ENCODE results near the gene IMMT.

DNA sequence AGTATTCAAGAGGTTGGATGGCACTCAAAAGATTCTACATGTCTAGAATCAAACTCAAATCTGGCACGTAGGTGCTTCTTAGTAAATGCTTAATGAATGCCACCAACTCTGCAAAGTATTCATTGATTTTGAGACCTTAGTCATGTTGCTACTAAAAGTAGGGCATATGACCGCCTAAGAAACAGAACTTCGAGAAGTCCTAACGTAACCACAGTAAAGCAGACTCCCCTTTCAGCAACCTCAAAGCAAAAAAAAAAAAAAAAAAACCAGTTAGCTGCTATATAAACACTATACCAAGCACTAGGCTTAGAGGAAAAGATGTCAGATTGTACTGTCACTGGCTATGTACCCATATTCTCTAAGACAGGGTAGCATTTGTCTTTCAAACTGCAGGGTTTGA, 55.3 kb downstream of the IMMT start:
- TF ChIP-seq, protein P1, sequence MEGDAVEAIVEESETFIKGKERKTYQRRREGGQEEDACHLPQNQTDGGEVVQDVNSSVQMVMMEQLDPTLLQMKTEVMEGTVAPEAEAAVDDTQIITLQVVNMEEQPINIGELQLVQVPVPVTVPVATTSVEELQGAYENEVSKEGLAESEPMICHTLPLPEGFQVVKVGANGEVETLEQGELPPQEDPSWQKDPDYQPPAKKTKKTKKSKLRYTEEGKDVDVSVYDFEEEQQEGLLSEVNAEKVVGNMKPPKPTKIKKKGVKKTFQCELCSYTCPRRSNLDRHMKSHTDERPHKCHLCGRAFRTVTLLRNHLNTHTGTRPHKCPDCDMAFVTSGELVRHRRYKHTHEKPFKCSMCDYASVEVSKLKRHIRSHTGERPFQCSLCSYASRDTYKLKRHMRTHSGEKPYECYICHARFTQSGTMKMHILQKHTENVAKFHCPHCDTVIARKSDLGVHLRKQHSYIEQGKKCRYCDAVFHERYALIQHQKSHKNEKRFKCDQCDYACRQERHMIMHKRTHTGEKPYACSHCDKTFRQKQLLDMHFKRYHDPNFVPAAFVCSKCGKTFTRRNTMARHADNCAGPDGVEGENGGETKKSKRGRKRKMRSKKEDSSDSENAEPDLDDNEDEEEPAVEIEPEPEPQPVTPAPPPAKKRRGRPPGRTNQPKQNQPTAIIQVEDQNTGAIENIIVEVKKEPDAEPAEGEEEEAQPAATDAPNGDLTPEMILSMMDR (IDR thresholded peaks at IDR 0.05; ENCODE audit: insufficient read depth, low read depth, low read length): no peak
- TF ChIP-seq EZH2 (IDR thresholded peaks at IDR 0.05; ENCODE audit: insufficient read depth, low read length): no peak

Measured in astrocyte (in vitro differentiated cells and primary cell).